NCI-H510A (cell line): Measurements from ENCODE around the gene PRKG1.
"Not testable (repeated sequence)": the region's sequence is repeated elsewhere in the genome, so short reads cannot be mapped to it uniquely, and the experiment has no call there.

Experiments used
- DNase-seq: peaks from one replicate; lab custom pipeline; 2025; lab: John Stamatoyannopoulos, UW

Gene PRKG1

GRCh38 chr10:52215745-52216361 lies 1141.6 kb downstream of the PRKG1 start:
- DNase-seq, result no peak

DNA sequence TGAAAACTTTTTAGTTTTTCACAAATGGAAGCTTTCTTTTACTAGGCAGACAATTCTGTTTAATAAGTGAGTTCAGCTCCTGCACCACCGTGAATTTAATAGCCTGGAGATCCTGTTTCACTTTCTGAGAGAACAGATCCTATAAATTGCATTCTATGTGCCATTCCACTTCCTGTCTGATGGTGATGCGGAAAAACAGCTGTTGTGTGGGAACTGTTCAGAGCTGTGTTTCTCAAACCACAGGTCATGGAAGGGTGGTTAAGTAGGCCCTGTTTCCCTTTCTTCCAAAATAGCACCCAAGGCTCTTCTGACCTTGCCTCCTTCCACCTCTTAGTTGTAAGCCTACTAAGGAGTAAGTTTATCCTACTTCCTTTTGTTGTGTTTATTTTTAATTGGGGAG lies 1142.6 kb downstream of the PRKG1 start:
- DNase-seq, result peak; percentile 18

- DNase-seq, result no peak
Measured at GRCh38 chr10:52217531-52217930, 1143.2 kb downstream of the PRKG1 start.

DNA sequence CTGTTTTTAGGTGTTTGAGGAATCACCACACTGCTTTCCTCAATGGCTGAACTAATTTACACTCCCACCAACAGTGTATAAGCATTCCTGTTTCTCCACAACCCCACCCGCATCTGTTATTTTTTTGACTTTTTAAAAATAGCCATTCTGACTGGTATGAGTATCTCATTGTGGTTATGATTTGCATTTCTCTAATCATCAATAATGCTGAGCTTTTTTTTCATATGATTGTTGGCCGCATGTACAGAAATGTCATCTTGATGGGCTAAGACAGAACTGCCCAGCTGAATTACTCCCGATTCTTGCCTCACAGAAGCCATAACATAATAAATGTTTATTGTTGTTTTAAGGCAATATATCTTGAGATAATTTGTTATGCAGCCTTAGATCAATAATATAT lies 1146.7 kb downstream of the PRKG1 start:
- no peak for DNase-seq

- no peak for DNase-seq
Measured at GRCh38 chr10:52221923-52222322, 1147.6 kb downstream of the PRKG1 start.

- no peak for DNase-seq
Measured at GRCh38 chr10:52226197-52226847, 1152.0 kb downstream of the PRKG1 start.

GRCh38 chr10:52228556-52228955 lies 1154.3 kb downstream of the PRKG1 start:
- DNase-seq, result no peak

GRCh38 chr10:52229291-52229931 lies 1155.1 kb downstream of the PRKG1 start:
- no peak for DNase-seq

DNA sequence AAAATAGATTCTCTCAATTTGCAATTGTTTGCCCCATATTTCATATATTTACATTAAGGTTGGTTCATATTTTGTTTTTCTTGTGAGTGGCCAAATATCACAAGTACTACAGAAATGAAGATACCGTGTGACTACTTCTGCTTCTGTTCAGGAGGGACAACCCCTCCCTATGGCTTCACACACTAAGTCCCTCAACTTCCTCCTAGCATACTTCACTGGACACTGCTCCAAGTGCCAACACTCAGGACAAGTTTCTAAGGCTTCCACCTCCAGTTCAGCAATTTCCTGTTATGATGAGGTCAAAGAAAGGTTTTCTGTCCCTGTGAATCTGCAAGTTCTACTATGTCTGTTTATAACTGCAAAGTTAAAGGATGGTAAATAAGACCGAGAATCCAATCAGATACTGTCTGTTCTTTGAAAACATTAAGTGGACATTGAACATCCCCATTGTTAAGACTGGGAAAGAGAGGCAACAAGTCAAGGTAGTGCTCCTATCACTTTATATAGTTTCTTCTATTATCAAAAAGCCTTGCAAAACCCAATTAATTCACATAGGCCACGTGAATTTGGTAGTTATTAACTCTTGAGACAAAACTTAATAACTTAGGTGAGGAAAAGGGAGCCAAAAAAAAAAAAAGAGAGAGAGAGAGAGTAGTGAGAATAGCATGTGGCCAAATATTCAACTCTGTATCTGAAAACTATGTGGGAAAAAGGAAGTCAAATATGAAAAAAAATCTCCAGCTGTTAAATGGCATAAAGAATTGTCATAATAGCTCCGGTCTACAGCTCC lies 1158.5 kb downstream of the PRKG1 start:
- DNase-seq, result no peak

- DNase-seq, result not testable (repeated sequence)
Measured at GRCh38 chr10:52233351-52233991, 1159.2 kb downstream of the PRKG1 start.

DNA sequence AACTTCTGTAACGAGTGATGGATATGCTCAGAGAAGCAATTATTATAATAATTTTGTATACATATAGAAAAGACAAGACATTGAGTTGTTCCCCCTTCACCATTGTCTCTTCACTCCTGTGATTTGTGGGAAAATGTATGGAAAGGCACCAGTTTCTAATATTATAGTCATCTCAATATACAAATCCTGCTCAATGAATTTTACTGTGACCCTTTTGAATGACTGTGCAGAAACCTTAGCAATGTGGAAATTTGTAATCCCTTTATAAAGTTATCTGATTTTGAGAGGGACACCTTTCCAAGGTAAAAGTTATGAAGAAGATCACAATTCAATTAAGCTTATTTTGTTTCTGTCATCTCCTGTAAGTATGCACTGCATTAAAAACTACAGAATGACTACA lies 1165.5 kb downstream of the PRKG1 start:
- no peak for DNase-seq

DNA sequence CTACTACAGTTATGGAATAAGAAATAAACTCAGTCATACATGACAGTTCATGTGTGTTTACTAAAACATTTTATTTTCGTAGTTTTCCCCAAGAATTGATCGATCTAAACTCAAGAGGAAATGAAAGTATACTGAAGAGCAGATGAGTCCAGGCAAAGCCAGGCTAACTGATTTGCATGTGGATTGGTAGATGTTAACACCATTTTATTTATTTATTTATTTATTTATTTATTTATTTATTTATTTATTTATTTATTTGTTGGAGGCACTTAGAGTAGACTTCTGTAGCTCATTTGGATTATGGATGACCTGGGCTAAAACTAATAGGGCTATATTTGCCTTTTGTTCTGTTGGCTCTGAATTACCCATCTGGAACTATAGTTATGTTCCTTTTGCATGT lies 1171.3 kb downstream of the PRKG1 start:
- no peak for DNase-seq

DNA sequence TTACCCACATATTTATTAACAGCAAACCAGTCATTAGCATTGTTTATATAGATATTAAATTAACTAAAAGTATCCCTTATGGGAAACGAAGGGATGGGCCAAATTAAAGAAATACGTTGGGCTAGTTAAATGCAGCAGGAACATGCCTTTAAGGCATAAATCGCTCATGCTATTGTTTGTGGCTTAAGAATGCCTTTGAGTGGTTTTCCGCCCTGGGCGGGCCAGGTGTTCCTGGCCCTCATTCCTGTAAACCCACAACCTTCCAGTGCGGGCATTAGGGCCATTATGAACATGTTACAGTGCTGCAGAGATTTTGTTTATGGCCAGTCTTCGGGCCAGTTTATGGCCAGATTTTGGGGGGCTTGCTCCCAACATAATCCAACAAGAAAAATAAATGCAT lies 1173.6 kb downstream of the PRKG1 start:
- DNase-seq, result not testable (repeated sequence)

GRCh38 chr10:52248697-52249306 lies 1174.5 kb downstream of the PRKG1 start:
- DNase-seq, result no peak

- no peak for DNase-seq
Measured at GRCh38 chr10:52249850-52250395, 1175.6 kb downstream of the PRKG1 start.

- no peak for DNase-seq
Measured at GRCh38 chr10:52250510-52250909, 1176.2 kb downstream of the PRKG1 start.

GRCh38 chr10:52252307-52252706 lies 1178.0 kb downstream of the PRKG1 start:
- no peak for DNase-seq

DNA sequence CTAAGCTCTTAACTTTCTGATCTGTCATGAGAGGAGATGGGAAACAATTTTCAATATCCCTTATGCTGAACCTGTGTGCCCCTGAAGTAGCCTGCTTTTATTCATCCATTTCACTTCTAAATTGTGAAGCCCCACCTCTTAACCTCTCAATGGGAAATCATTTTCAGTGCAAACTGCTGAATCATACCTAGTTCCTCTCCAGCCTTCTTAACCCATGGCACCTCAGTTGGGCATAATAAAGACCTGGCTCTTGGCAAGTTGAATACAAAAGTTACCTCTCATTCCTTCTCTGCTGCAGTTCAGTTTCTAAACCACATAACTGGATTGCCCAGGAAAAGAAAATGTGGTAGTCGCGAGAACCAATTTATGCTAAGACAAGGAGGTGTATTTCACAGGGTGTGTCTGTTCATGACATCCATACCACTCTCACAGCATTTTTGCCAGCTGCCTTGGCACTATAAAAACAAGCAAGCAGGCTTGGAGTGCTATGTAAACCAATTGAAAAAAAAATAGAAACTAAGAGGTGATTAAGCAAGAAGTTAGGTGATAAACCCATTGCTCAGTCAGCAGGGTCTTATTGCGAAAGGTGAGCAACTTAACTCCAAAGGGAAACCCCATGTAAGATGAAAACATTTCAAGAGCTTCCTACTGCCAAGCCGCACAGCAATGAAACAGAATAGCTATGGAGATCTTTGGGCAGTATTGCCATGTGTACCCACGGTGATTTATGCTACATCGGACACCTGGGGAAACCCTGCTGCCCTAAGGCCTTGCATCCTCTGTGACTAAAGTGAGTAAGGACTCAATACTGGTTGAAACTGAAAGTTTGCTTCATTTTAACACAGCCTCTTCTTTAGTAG lies 1182.8 kb downstream of the PRKG1 start:
- peak; percentile 35 for DNase-seq

DNA sequence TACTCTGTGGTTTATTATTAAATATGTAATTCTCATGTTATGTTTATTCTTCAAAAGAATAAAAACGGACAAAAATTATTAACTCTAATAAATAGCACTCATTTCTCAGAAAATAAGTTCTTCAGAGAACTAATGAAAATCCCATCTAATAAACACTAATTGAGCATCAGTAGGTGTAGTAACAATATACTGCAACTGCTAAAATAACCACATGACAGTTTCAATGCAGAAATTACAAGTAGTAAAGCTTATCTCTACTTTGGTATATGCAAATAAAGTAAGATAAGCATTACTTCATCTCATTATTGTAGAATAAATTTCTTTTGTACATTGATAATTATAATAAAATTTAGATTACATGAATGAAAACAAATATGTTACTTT lies 1183.4 kb downstream of the PRKG1 start:
- DNase-seq, result no peak

DNA sequence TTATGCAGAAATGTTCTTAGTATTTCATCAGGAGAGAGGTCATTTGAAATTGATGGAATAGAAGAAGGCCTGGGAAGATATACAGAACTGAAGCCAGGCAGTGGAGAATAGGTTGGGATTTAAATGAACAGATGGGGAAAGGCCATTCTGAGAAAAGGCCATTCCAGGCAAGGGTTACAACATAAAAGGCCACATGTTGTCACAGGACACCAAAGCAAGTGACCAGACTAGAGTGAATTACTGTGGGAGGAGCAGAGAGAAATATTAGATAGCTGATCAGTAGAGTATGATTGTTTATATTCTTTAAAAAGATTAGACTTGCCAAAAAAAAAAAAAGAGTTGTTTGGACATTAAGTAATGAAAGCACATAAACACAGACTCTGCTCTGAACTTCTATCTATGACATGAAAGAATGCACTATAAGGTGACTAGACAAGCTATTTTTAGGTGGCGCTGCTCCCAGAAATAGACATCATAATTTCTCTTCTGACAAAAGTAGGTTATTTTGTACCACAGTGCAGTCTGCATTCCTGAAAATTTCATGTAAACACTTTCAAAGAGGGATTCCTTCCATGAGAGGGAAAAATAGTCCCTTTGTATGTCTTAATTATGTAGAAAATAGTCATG lies 1184.6 kb downstream of the PRKG1 start:
- no peak for DNase-seq
